GM18499 (cell line): ENCODE measurements around the gene PGAP6.
"Not testable (repeated sequence)": the region's sequence is repeated elsewhere in the genome, so short reads cannot be mapped to it uniquely, and the experiment has no call there.

Source experiments
- ATAC-seq: cut with Tn5 transposase; IDR thresholded peaks from one replicate; pipeline ENCODE4 v1.9.1; 2021; ENCODE audit warnings: moderate number of reproducible peaks; ENCODE audit not compliant: insufficient read depth, unreplicated experiment

The PGAP6 gene

GRCh38 chr16:379961-380761 lies 1.6 kb downstream of the PGAP6 start:
- ATAC-seq, result no peak

- ATAC-seq, result no peak
Observed at GRCh38 chr16:379183-379960, 2.4 kb downstream of the PGAP6 start.

GRCh38 chr16:378821-379182 lies 3.0 kb downstream of the PGAP6 start:
- no peak for ATAC-seq

DNA sequence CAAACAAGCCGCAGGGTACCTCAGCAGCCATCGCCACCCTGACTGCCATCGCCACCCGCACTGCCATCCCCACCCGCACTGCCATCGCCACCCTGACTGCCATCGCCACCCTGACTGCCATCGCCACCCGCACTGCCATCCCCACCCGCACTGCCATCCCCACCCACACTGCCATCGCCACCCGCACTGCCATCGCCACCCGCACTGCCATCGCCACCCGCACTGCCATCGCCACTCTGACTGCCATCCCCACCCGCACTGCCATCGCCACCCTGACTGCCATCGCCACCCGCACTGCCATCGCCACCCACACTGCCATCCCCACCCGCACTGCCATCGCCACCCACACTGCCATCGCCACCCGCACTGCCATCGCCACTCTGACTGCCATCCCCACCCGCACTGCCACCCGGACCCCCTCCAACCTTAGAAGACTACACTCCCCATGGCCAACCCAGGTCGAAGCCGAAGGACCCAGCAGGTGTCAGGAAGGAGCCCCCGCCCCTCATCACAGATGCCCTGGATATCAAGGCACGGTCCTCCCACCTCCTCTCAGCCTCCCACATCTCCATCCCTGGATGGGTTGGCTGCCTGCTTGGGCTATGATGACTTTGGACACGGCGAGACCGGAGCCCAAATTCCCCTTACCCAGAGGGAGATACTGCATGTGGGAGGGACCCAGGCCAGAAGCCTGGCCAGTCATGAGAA lies 3.5 kb downstream of the PGAP6 start:
- ATAC-seq, result not testable (repeated sequence)

DNA sequence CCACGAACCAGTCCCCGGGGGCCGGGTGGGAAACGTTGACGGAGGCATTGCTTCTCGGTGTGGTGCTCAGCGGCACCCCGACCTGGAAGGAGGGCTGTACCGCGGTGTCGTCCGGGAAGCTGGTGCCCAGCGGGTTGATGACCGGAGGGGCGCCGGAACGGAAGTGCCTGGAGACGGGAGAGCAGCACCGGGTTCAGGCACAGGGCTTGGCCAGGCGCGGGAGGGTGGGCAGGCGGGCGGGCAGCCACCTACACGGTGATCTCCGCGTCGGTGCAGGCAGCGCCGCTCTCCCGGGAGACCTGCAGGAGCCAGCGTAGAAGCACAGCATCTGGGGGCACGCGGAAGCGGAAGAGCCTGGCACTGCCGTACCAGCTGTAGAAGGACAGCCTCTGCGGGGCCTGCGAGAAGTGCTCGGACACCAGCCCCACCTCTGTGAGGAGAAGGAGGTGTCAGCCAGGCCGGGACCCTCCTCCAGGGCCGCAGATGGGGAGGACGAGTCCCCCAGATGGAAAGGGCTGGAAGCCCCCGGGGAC lies 4.3 kb downstream of the PGAP6 start:
- no peak for ATAC-seq

DNA sequence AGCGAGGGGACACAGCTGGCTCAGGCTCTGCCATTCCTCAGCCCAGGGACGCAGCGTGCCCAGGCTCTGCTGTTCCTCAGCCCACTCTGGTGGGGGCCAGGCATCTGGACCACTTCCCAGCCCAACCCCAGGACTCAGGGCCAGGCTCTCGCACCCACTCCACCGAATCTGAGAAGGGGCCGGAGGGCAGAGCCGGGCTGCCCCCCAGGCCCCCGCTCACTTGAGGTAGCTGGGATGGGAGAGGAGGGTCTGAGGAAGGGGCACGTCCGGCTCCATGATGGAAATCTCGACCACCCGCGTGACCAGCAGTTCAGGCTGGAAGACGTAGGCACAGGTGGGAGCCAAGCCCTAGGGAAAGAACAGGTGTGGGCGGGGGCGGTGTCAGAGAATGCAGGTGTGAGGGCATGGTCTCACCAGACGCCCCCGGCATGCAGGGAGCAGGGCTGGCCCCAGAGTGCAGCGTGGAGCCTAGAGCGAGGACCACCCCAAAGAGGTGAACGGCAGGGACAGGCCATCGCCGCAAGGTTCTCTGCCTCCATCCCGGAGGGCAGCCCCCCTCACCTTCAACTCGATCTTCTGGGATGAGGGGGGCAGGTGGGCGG lies 4.9 kb downstream of the PGAP6 start:
- no peak for ATAC-seq

DNA sequence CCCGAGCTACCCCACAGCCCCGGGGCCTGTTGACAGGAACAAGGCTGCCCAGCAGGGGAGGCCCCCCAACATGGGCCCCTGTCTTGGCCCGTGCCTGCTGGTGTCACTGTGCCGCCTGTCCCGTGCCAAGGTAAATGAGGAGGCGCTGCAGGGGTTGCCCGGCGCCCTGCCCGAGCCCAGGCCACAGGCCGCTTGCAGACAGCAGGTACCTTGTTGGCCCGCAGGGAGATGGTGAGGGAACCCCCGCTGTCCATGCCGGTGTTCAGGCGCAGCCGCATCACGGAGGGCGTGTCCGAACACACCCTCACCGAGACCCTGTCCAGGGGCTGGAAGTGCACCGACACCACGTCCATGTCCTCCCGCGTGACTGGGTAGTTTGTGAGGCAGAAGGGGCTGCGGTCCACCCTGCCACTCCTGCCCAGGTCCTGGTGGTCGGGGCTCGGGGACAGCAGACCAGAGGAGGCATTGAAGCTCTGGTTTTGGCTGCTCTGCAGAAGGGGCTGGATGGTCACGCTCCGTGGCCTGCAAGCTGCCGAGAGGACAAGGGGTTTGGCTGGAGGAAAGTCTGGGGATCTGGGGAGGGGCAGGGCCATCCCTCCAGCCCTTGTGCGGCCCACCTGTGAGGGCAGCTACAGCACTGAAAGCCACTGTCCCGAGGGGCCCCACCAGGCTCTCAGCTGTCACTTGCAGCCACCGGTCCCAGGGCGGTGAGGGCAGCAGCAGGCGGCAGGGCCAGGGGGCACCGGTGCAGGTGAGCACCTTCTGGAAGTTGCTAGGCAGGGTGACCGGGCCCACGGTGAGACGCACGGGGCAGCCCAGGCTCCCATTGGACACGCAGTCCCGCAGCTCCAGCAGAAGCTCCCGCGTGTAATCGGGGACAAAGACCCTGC lies 5.6 kb downstream of the PGAP6 start:
- no peak for ATAC-seq

DNA sequence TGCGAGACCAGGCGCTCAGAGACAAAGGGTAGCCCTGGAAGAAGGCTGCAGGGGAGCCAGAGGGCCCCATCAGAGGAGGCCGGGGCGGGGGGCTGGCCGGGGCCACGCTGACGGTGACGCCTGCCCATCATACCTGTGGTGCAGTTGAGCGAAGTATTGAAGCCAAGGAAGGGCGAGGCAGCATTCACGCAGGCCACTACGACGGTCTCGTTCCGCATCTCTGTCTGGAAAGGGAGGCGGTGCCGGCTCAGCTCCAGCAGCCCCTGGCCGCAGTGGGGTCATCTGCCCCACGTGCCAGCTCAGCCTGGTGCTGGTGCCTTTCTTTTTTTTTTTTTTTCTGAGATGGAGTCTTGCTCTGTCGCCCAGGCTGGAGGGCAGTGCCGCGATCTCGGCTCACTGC lies 6.6 kb downstream of the PGAP6 start:
- ATAC-seq, result no peak

GRCh38 chr16:374616-374926 lies 7.2 kb downstream of the PGAP6 start:
- ATAC-seq, result no peak

DNA sequence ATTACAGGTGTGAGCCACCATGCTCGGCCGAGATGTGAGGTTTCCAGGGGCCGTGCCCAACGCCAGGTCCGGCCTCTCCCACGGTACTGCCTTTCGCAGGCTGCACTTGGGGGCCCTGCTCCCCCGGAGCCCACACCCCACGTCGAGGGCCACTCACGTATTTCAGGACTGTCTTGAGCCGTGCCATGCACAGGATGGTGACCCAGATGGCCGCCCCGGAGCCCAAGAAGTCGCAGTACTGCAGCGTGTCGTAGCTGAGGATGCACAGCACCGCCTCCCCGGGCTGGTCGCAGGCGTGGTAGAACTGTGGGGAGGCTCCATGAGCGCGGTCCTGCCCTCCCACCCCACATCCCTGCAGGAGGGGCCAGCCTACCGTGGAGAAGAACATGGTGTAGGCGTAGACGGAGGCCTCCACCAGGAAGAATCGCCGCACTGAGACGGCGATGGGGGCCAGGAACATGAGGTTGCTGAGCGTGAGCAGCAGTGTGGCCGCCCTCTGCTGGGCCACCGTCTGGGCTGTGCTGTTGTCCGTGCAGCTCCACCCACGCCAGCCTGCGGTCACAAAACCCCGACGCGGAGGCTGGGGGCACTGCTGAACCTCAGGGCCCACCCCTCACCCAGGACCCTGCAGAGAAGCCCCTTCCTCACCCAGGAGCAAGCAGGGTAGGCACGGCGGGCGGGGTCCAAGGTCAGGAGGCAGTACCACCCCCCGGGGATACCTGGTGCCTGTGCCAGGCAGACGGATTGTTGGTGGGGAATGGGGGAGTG lies 7.7 kb downstream of the PGAP6 start:
- no peak for ATAC-seq

- no peak for ATAC-seq
Observed at GRCh38 chr16:373020-373598, 8.7 kb downstream of the PGAP6 start.

DNA sequence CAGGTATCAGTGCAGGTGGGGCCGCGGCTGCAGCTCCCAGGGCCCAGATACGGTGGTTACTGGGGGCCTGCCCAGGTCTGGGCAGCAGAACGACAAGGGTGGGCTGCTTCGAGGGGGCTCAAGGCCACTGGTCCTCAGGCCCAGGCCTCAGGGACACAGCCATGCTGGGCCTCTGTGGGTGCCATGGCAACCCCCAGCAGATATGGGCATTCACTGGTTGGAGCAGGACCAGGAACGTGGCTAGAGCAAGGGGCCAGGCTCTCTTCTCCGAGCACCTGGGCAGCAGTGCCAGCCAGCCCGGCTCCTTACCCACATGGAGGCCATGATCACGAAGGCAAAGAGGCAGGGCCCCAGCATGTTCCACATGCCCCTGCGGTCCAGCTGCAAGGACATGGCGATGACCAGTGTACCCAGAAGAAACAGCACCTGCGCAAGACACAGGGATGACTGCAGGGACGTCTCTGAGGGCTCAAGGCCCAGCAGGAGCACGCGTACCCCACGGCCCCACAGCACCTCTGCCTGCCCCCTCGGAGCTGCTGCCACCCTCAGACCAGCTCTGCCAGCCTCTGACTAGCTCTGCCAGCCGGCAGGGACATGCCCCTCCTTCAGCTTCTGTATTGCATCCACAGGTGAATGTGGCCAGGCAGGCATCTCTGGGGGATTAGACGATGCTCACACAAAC lies 9.3 kb downstream of the PGAP6 start:
- no peak for ATAC-seq

DNA sequence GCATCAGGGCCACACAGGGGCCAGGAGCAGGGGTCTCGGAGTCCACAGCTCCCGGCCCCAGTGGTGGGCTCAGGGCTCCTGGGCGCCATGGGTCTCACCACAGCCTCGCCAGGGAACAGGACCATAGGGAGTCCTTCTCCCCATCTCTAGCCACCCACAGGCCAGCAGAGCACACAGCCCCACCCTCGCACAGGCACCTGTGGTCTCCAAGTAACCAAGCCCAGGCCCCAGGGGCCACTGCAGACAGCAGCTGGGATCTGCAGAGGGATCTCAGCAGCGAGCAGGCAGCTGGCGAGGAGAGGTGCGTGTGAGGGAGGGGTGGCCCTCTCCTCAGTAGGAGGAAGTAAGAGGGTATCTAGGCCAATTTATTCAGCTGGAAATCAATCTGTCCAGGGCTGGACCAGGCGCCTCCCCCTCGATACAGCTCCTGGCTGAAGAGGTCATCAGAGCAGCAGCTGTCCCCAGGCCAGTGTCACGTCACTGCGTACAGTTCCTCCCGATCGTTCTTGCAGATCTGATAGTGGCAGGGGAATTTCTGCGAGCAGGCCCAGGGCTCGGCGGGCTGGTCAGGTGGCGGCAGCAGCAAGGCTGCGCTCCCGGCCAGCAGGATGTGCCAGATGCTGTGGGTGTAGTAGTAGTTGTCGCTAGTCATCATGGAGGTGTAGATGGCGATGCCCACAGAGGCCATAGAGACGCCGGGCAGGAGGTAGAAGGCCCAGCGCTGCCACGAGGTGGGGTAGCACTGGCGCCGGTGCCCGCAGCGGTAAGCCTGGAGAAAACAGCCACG lies 10.1 kb downstream of the PGAP6 start:
- no peak for ATAC-seq

DNA sequence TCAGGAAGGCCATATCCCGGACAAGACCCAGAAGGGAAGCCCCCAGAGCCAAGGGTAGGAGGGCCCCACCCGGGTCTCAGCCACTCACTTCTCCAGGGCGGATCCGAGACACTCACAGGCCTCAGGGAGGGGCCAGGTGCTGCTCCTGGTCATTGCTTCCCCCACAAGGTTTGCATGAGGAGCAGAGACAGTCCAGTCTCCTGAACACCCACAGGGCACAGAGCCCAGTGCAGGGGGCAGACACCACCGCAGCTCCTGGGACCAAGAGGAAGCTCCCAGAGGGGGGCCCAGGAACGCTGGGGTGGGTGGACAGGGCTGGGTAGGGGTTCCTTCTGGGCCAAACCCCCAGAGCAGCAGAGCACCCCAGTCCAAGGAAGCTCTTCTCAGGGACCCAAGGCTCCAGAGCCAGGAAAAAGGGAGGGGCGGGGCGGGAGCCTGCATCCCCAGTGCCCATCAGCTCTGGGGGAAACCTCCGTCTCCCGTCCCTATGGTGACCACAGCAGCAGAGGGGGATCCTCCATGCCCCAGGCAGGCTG lies 10.7 kb downstream of the PGAP6 start:
- no peak for ATAC-seq

GRCh38 chr16:370443-370842 lies 11.3 kb downstream of the PGAP6 start, which contains the start of gene MRPL28:
Gene MRPL28 (minus strand): TSS chr16:370538. CDS start chr16:370218, 320 bp downstream.
- no peak for ATAC-seq

DNA sequence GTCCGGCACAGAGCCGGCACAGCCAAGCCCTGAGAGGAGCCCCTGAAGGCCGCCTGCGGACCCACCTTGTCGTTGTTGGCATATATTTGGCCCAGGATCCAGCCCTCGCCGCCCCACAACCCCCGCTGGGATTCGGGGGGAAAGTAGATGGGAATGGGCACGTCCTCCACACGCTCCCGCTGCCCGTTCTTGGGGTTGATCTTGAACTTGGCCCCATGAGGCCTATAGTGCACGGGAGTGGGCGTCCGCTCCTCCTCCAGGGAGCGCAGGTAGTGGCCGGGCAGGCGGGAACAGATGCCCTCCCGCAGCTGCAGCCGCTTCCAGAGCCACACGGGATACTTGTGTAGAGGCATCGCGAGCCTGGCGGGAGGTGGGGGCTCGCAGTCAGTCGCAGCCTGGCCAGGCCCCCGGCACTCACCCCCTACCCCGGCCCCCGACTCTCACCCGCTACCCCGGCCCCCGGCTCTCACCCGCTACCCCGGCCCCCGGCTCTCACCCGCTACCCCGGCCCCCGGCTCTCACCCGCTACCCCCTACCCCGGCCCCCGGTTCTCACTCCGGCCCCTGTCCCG lies 11.8 kb downstream of the PGAP6 start:
- no peak for ATAC-seq
